CD14-positive monocyte (primary cell): ENCODE measurements around the gene RBM19. TPM values are rescaled to one million over a fixed set of nuclear protein-coding genes. Genes with fewer than 3 reads are reported as not detected.

Source experiments
- DNase-seq, 3 donors: peaks; one replicate each; pipeline ENCODE4 v3.0.0-alpha.2; 2011 to 2022
- H2AFZ ChIP-seq: 2 replicates; pipeline ENCODE4 v1.6.0; 2012; ENCODE audit warnings: mild to moderate bottlenecking, low read depth, low read length, inconsistent platforms; ENCODE audit not compliant: insufficient read depth, poor library complexity, severe bottlenecking
- H3K27ac ChIP-seq, 2 donors: 1 replicate in 1 of 2; 2 replicates in 1 of 2; pipeline ENCODE4 v1.5.1; 2012 to 2013; ENCODE audit warnings: low read length in 2 of 2, control low read depth in 1 of 2, inconsistent platforms in 1 of 2, low read depth in 1 of 2, mild to moderate bottlenecking in 1 of 2
- H3K27me3 ChIP-seq, 2 donors: one replicate each; pipeline versions ENCODE4 v1.6.0 to v1.6.1; 2011 to 2013; ENCODE audit warnings: low read length in 2 of 2; ENCODE audit not compliant: control insufficient read depth in 2 of 2, insufficient read depth in 2 of 2
- H3K36me3 ChIP-seq, 2 donors: replicated peaks in 1 of 2; 1 replicate in 1 of 2; 2 replicates in 1 of 2; pipeline versions ENCODE4 v1.5.1 to v1.6.1; 2012 to 2013; ENCODE audit warnings: low read length in 2 of 2, control low read depth in 1 of 2, inconsistent platforms in 1 of 2, mild to moderate bottlenecking in 1 of 2; ENCODE audit not compliant: insufficient read depth in 2 of 2, control insufficient read depth in 1 of 2
- H3K4me1 ChIP-seq, 2 donors: 1 replicate in 1 of 2; 2 replicates in 1 of 2; pipeline versions ENCODE4 v1.5.1 to v1.6.1; 2012 to 2013; ENCODE audit warnings: low read length in 2 of 2, control low read depth in 1 of 2, inconsistent platforms in 1 of 2, mild to moderate bottlenecking in 1 of 2, moderate library complexity in 1 of 2; ENCODE audit not compliant: insufficient read depth in 2 of 2, control insufficient read depth in 1 of 2
- H3K4me2 ChIP-seq: replicated peaks from 2 replicates; pipeline ENCODE3; 2012; ENCODE audit warnings: low read length, moderate library complexity, mild to moderate bottlenecking; ENCODE audit not compliant: poor library complexity, severe bottlenecking; ENCODE audit errors: extremely low read depth
- H3K4me3 ChIP-seq, 3 experiments: fragments of 200-600 bp in 1 of 3; sonication (generic) in 1 of 3; replicated peaks in 1 of 3; 1 replicate in 2 of 3; 2 replicates in 1 of 3; pipeline ENCODE4 v1.5.1; 2011 to 2013; ENCODE audit warnings: low read length in 3 of 3, mild to moderate bottlenecking in 3 of 3, control low read depth in 2 of 3, low read depth in 2 of 3, inconsistent platforms in 1 of 3, moderate library complexity in 1 of 3
- H3K79me2 ChIP-seq: 2 replicates; pipeline ENCODE4 v1.6.0; 2012; ENCODE audit warnings: mild to moderate bottlenecking, control low read depth, inconsistent platforms, low read length, moderate library complexity; ENCODE audit not compliant: insufficient read depth
- H3K9ac ChIP-seq: 2 replicates; pipeline ENCODE4 v1.6.0; 2017; ENCODE audit warnings: low read length, mild to moderate bottlenecking; ENCODE audit not compliant: insufficient read depth, poor library complexity, severe bottlenecking
- H3K9me3 ChIP-seq, 2 donors: replicated peaks in 1 of 2; 1 replicate in 1 of 2; 2 replicates in 1 of 2; pipeline versions ENCODE4 v1.5.1 to v1.6.1; 2012 to 2013; ENCODE audit warnings: low read length in 2 of 2, control low read depth in 1 of 2; ENCODE audit not compliant: control insufficient read depth in 1 of 2, insufficient read depth in 1 of 2
- H4K20me1 ChIP-seq: 2 replicates; pipeline ENCODE4 v1.6.0; 2012; ENCODE audit warnings: mild to moderate bottlenecking, low read length, control low read depth, moderate library complexity; ENCODE audit not compliant: insufficient read depth
- H3K27ac Mint-ChIP-seq, 7 donors: one replicate each; pipeline ENCODE4 v1.8.0; 2020; ENCODE audit warnings: mild to moderate bottlenecking in 7 of 7, mixed read lengths in 7 of 7, moderate library complexity in 6 of 7, inconsistent platforms in 2 of 7
- H3K27me3 Mint-ChIP-seq, 3 donors: one replicate each; pipeline ENCODE4 v1.8.0; 2021 to 2022; ENCODE audit warnings: low read depth in 3 of 3, mild to moderate bottlenecking in 3 of 3, mixed read lengths in 3 of 3, moderate library complexity in 3 of 3, inconsistent platforms in 1 of 3
- H3K36me3 Mint-ChIP-seq, 2 donors: one replicate each; pipeline ENCODE4 v1.8.0; 2020; ENCODE audit warnings: mixed read lengths in 2 of 2, inconsistent platforms in 1 of 2, mild to moderate bottlenecking in 1 of 2
- H3K4me1 Mint-ChIP-seq: one replicate; pipeline ENCODE4 v1.8.0; 2020; ENCODE audit warnings: mild to moderate bottlenecking, mixed read lengths
- H3K4me3 Mint-ChIP-seq, 2 donors: one replicate each; pipeline ENCODE4 v1.8.0; 2020; ENCODE audit warnings: mild to moderate bottlenecking in 2 of 2, mixed read lengths in 2 of 2, moderate library complexity in 1 of 2
- H3K9me3 Mint-ChIP-seq, 7 donors: one replicate each; pipeline ENCODE4 v1.8.0; 2020 to 2022; ENCODE audit warnings: mixed read lengths in 7 of 7, mild to moderate bottlenecking in 6 of 7, moderate library complexity in 6 of 7, inconsistent platforms in 2 of 7
- WGBS: methylation state at CpG from one replicate; pipeline ENCODE4 v1.1.5; 2013; ENCODE audit warnings: missing lambda C conversion rate; ENCODE audit not compliant: insufficient coverage; 5-methylcytosine and 5-hydroxymethylcytosine counted together
- intact Hi-C, 2 donors: fragments of 100-400 bp; cut with micrococcal nuclease; formaldehyde crosslinking; loops; one replicate each; pipeline versions ENCODE4 v1.15.0 to v1.15.1; 2023
- polyA plus RNA-seq, 3 donors: library from polyadenylated mRNA; depleted of rRNA in 1 of 3; unstranded in 2 of 3; stranded (reverse) in 1 of 3; fragments of 300-500 nt in 2 of 3; fragments of >200 nt in 1 of 3; fragmentation: Illumina TruSeq in 2 of 3; gene quantifications; 1 replicate in 2 of 3; 2 replicates in 1 of 3; pipeline ENCODE4 v1.2.3, GENCODE V29; 2012 to 2021
- TF ChIP-seq, protein P1 (sequence below): fragments of 200-600 bp; IDR thresholded peaks from one replicate; pipeline ENCODE4 v1.8.0; 2022; ENCODE audit warnings: antibody characterized with exemption, mild to moderate bottlenecking

RBM19 gene
- polyA plus RNA-seq, 3 donors, result 2.1 to 30.4 (median 2.2) TPM

DNA sequence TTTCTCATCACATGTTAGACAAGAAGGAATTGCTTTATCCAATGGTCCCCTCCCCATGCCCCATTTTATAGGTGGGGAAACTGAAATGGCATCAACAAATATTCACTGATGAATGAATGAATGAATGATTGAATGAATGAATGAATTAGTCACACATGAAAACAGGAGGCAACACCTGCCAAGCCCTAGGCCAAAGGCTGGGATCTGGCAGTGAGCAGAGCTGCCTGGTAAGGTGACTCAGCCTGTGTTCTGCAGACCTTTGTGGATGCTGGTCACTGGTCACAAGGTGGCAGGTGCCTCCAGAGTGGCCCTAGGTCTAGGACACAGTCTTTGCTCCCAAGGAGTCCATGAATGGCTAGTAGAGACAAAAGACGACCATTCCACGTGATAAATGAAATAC is 188.4 kb downstream of the RBM19 start:
- Mint-ChIP-seq H3K4me3 (no peak overlapping the region), H3K9me3 (peaks cover 0 to 5% (median 2%) of the 10 kb centered on the region in 7 donors), H3K27ac (no peak overlapping the region), H3K36me3 (no peaks in the 10 kb centered on the region), H3K27me3 (peaks cover 6 to 13% (median 7%) of the 10 kb centered on the region in 3 donors), H3K4me1 (no peaks in the 10 kb centered on the region)
- Histone ChIP-seq H2AFZ (no peak overlapping the region), H3K4me2 (no peak overlapping the region), H3K27ac (no peak overlapping the region), H3K36me3 (no peaks in the 10 kb centered on the region), H3K27me3 (no peaks in the 10 kb centered on the region), H3K4me1 (no peaks in the 10 kb centered on the region), H3K4me3 (no peak overlapping the region), H4K20me1 (no peaks in the 10 kb centered on the region), H3K9me3 (no peaks in the 10 kb centered on the region), H3K79me2 (no peaks in the 10 kb centered on the region), H3K9ac (no peak overlapping the region)
- WGBS, result no CpG with 5 or more reads among the region's 2 CpGs
- intact Hi-C loops, result no loop called here
- TF ChIP-seq, protein P1, sequence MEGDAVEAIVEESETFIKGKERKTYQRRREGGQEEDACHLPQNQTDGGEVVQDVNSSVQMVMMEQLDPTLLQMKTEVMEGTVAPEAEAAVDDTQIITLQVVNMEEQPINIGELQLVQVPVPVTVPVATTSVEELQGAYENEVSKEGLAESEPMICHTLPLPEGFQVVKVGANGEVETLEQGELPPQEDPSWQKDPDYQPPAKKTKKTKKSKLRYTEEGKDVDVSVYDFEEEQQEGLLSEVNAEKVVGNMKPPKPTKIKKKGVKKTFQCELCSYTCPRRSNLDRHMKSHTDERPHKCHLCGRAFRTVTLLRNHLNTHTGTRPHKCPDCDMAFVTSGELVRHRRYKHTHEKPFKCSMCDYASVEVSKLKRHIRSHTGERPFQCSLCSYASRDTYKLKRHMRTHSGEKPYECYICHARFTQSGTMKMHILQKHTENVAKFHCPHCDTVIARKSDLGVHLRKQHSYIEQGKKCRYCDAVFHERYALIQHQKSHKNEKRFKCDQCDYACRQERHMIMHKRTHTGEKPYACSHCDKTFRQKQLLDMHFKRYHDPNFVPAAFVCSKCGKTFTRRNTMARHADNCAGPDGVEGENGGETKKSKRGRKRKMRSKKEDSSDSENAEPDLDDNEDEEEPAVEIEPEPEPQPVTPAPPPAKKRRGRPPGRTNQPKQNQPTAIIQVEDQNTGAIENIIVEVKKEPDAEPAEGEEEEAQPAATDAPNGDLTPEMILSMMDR, result no peak
- no peak for DNase-seq

DNA sequence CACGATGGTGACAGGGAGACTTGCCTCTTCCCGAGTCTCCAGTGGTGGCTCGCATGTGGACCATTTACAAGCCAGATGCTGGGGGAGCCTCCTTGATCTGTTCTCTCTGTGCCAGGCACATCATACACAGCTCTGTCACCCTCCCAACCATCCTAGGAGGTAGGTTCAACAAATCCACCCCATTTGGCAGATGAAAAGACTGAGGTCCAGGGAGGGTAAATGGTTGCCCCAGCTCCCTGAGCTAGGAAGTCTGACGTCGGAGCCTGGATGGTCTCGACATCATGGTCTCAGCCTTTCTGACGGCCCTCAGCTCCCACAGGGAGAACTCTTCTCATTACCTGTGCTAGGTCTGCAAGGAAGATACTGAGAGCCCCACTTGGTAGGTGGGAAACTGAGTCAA is 189.6 kb downstream of the RBM19 start:
- Histone ChIP-seq H3K4me1 (no peaks in the 10 kb centered on the region), H3K4me3 (no peak overlapping the region), H2AFZ (no peak overlapping the region), H3K9me3 (no peaks in the 10 kb centered on the region), H3K27ac (no peak overlapping the region), H3K9ac (no peak overlapping the region), H4K20me1 (no peaks in the 10 kb centered on the region), H3K36me3 (no peaks in the 10 kb centered on the region), H3K27me3 (no peaks in the 10 kb centered on the region), H3K79me2 (no peaks in the 10 kb centered on the region), H3K4me2 (no peak overlapping the region)
- intact Hi-C loops, result no loop called here
- no peaks in the 10 kb centered on the region for H3K36me3 Mint-ChIP-seq
- H3K9me3 Mint-ChIP-seq, result peaks cover 0 to 5% (median 2%) of the 10 kb centered on the region in 7 donors
- H3K27ac Mint-ChIP-seq, result no peak overlapping the region
- H3K4me1 Mint-ChIP-seq, result no peaks in the 10 kb centered on the region
- WGBS, result 100% methylated on average over 2 of the region's 7 CpGs
- no peak for DNase-seq
- H3K4me3 Mint-ChIP-seq, result no peak overlapping the region
- peaks cover 6 to 7% (median 6%) of the 10 kb centered on the region in 3 donors for H3K27me3 Mint-ChIP-seq
- TF ChIP-seq, protein P1, result no peak
